ENCODE measurements around the gene LY6G5C. TPM values are rescaled to one million over a fixed set of nuclear protein-coding genes. Genes with fewer than 3 reads are reported as not detected.

LY6G5C gene
- polyA plus RNA-seq, 1 donor = 2.7 TPM

DNA sequence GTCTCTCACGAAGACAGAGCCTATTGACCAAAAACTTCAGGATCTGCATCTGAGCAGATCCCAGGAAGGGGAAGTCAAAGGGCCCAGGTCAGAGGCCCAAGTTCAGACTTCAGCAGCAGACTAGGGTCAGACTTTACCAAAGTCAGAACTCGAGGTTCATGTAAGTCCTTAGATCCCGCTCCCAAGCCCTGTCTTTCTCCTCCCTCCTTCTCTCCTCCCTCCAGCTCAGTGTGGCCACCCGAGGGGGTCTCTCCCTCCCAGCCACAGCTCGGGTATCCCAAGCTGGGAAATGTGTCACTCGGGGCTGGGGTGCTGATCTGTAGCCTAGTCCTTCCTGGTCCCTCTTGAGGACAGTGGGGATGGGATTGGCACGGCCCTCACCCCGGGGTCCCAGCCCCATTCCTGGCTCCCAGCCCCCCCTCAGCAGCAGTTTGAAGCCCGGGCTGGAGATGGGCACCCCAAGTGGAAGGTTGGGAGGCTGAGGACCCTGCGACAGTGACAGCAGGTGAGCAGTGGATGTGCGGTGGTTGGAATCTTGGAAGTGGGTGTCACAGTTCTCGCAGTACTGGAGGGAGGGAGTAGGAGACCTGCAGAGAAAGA, 18.6 kb downstream of the LY6G5C start:
- no peak for DNase-seq

- DNase-seq = no peak
These were observed 19.4 kb downstream of the LY6G5C start for GRCh38 chr6:31661262-31662123.

- peak; percentile 85 for DNase-seq
These were observed 20.2 kb downstream of the LY6G5C start, which contains the start of gene C6orf47 for GRCh38 chr6:31660381-31661261. C6orf47 (minus strand) TSS chr6:31660778; CDS start chr6:31659947, 831 bp downstream.

DNA sequence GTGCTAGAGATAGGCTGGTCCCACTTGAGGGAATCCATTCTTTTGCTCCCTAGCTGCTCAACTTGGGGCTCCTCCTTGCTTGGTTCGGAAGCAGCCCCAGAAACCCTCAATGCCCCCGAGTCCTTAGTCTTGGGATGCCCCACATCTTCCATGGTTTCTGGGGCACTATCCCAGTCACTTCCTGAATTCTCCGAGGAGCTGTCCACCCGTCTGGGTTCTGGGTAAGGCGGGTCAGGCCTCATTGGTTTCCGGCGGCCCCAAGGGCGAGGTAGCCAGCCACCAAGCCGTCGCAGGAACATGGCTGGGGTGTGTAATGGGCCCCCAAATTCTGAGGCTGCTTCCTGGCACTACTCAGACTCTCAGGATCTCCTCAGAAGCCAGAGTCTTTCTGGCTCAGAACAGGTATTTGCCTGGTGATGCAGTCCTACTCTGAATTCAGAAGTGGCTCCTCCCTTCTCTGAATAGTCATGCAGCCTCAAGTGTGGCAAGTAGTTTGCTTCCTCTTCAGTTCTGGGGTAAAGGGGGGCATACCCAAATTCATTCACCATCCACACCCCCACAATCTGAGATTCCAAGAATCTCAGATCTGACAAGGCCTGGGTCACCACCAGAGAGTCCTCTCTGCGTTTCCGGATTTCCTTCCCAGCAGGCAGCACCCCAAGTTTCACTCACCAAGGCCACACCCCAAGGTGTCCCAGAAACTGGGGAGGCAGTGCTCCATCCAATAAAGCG, 21.1 kb downstream of the LY6G5C start:
- DNase-seq = no peak

DNA sequence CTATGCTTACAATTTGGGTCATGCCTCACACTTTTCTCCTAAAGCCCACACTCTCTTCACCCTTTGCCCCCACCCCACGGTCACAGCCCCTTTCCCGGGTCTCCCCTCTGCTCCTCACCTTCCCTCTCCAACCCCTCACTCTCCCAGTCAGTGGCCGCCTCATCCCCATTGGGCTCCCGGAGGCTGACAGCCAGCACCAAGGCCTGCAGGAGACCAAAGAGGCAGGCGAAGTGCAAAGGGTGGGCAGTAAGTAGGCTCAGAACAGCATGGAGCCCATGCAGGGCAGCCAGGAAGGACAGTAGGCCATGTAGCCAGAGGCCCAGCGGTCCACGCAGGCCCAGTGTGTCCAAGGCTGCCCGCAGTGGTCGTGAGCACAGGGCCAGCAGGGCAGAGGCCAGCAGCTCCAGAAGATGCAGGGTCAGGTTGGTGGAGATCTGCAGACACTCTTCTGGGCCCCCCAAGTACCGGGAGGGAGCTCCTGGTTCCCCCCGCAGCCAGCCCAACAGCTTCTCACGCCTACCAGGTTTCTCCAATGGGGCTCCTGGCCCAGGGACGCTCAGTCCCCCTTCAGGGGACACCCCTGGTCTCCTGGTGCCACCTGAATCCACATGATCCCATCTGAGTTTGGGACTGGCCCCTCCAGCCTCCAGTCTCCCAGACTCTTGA, 21.8 kb downstream of the LY6G5C start:
- DNase-seq = no peak

- DNase-seq = no peak
These were observed 22.6 kb downstream of the LY6G5C start for GRCh38 chr6:31658158-31658688.

- DNase-seq = no peak
These were observed 23.3 kb downstream of the LY6G5C start for GRCh38 chr6:31657406-31658157.

DNA sequence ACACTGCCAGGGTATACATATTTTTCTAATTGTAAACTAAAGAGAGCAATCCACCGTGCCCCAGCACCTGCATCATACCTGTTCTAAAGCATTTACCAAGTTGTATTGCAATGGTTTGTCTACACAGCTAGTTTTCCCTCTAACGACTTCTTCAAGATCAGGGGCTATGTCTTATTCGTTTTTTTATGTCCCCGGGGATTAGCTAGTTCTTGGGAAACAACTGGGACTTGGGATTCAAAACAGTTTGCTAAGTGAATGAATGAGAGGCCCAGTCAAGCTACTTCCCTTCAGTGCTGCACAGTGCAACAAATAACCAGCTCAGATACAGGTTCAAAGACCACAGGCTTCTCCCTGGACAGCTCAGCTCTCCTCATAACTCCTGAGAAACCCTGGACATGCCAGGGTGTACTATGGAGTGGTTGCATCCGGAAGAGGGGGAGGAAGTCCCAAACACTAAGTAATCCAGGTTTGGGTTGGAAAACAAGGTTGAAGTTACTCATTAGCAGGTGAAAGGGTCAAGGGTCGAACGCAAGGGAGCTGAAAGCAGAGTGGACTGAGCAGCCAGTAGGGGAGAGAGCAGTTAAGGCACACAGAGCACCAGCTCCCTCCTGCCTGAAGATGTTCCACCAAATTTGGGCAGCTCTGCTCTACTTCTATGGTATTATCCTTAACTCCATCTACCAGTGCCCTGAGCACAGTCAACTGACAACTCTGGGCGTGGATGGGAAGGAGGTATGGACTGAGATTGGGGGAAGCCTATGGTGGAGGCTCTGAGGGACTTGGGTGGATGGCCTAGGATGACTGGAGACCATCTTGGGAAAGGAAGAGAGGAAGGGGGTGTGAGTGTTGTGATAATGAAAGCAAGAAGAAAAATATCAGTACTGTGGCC, 25.3 kb downstream of the LY6G5C start, which contains the start of gene APOM:
APOM (plus strand) TSS at position 546 of the 889 bp plus-strand sequence; CDS start at position 619, 73 bp downstream.
- DNase-seq = no peak

DNA sequence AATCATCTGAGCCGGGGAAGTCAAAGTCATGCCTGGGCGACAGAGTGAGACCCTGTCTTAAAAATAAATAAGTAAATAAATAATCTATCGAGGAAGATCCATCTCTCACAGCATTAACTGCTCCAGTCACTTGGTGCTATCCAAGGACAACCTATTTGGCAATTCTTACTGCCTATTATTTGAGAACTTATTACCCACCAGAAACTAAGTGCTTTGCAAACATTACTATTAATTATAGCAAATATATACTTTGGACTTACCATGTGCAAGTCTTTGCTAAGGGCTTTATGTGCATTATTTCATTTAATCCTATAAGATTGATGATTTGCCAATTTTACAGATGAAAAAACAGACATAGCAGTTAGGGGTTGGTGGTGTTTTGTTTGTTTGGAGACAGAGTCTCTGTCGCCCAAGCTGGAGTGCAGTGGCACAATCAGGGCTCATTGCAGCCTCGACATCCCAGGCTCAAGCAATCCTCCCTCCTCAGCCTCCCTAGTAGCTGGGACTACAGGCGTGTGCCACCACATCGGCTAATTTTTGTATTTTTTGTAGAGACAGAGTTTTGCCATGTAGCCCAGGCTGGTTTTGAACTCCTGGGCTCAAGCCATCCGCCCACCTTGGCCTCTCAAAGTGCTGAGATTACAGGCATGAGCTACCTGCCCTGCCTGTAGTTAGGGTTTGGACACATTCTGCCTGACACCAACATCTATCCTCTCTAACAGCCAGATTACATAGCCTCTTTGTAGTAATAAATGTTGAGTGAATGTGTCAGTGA, 26.1 kb downstream of the LY6G5C start:
- no peak for DNase-seq

- DNase-seq = no peak
These were observed 27.7 kb downstream of the LY6G5C start for GRCh38 chr6:31652925-31653724.

DNA sequence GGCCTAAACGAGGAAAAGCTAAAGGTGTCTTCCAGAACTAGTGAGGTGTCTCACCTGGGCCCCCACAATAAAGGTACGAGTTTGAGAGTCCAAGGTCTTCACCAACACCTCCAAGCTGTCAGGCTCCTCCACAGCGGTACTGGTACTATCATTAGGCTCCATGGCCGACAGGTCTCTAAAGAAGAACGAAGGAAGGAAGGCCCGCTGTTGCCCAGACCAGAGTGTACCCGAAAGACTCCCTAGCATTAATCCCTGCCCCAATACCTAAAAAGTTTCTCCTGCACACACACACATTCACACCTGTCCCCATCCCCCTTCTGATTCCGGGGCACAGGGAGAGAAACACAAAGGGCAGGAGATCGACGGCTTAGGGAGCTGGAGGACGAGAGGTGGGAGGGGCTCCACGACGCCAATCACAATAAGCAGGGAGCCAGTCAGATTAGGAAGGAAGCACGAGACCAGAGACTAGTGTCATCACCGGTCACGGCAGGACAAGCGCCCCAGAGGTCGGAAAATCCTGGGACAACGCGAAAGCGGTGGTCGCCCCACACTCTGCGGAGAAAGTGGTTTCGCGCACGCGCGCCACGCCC, 29.2 kb downstream of the LY6G5C start:
- peak; percentile 57 for DNase-seq

GRCh38 chr6:31645325-31645724, 35.5 kb downstream of the LY6G5C start:
- no peak for DNase-seq

GRCh38 chr6:31643818-31644454, 36.9 kb downstream of the LY6G5C start:
- DNase-seq = no peak

DNA sequence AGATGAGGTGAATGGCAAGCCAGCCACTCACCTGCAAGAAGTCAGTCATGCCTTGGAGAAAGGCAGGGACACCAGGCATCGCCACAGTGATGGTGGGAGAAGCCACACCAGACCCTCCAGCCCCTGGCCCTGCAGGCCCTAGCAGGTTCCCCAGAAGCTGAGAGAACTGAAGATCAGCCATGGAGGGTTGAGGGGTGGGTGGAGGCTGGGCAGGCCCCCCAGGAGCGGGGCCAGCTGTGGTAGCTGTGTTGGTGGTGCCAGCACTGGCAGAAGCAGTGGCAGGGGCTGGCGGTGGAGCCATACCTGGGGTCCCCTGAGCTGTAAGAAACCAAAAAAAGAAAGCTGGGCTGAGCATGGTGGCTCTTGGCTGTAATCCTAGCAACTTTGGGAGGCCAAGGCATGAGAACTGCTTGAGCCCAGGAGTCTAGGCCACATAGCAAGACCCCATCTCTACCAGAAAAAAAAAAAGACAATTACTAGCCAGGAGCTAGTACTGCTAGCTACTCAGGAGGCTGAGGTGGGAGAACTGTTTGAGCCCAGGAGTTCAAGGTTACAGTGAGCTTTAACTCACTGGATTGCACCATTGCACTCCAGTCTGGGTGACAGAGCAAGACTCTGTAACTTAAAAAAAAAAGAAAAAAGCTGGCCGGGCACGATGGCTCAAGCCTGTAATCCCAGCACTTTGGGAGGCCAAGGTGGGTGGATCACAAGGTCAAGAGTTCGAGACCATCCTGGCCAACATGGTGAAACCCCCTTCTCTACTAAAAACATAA, 37.9 kb downstream of the LY6G5C start:
- DNase-seq = no peak

GRCh38 chr6:31641370-31641769, 39.5 kb downstream of the LY6G5C start:
- DNase-seq = no peak

DNA sequence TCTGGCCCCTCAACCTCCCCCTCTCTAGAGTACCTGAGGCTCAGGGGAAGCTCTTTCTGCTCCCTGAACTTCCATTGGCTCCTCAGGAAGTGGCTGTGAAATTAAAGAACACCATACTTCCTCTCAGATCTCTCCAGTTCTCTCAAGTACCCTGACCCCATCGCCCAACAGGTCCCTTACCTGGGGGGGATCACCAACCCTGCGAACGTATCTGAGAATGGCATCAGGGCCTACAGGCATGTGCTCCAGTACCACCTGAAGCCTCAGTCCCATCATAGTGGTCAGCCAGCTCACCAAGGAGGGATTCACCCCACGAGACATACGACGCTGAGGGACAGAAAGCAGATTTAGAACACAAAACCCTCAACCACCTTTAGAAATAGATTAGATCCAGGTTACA, 40.3 kb downstream of the LY6G5C start:
- DNase-seq = no peak
